OCI-LY1 (cell line): ENCODE data around the gene NRP1.

ENCODE experiments used
- H2AFZ ChIP-seq: fragments of 200-600 bp; sonication (generic), shearing (Covaris generic); 2 replicates; pipeline ENCODE4 v1.6.0; 2014; ENCODE audit warnings: antibody characterized with exemption, mild to moderate bottlenecking, low read length
- H3F3A ChIP-seq: fragments of 200-600 bp; sonication (generic), shearing (Covaris generic); 2 replicates; pipeline ENCODE4 v1.6.0; 2014; ENCODE audit warnings: mild to moderate bottlenecking, antibody characterized with exemption, low read length, moderate library complexity; ENCODE audit not compliant: insufficient read depth
- H3K27ac ChIP-seq: fragments of 200-600 bp; sonication (generic); 2 replicates; pipeline ENCODE4 v1.5.1; 2014; ENCODE audit warnings: low read length, mixed run types, mild to moderate bottlenecking, low read depth; ENCODE audit not compliant: poor library complexity, severe bottlenecking
- H3K27me3 ChIP-seq: fragments of 200-600 bp; sonication (generic); 2 replicates; pipeline ENCODE4 v1.6.0; 2014; ENCODE audit warnings: antibody characterized with exemption, mild to moderate bottlenecking, low read length, moderate library complexity; ENCODE audit not compliant: insufficient read depth
- H3K36me3 ChIP-seq: fragments of 200-600 bp; sonication (generic); 2 replicates; pipeline ENCODE4 v1.6.1; 2014; ENCODE audit warnings: mild to moderate bottlenecking, antibody characterized with exemption, low read length, moderate library complexity, mixed read lengths; ENCODE audit not compliant: insufficient read depth
- H3K4me1 ChIP-seq: fragments of 200-600 bp; sonication (generic); 2 replicates; pipeline ENCODE4 v1.5.1; 2014; ENCODE audit warnings: mild to moderate bottlenecking, low read length, moderate library complexity; ENCODE audit not compliant: insufficient read depth, severe bottlenecking
- H3K4me2 ChIP-seq: fragments of 200-600 bp; sonication (generic), shearing (Covaris generic); 2 replicates; pipeline ENCODE4 v1.6.1; 2014; ENCODE audit warnings: low read length
- H3K4me3 ChIP-seq: fragments of 200-600 bp; sonication (generic); 2 replicates; pipeline ENCODE4 v1.5.1; 2014; ENCODE audit warnings: low read length, low read depth, mild to moderate bottlenecking, mixed read lengths; ENCODE audit not compliant: poor library complexity, severe bottlenecking
- H3K79me2 ChIP-seq: fragments of 200-600 bp; shearing (Covaris generic); 2 replicates; pipeline ENCODE4 v1.6.1; 2016; ENCODE audit warnings: mixed run types, low read length, mixed read lengths; ENCODE audit not compliant: insufficient read depth
- H3K9ac ChIP-seq: fragments of 200-600 bp; sonication (generic), shearing (Covaris generic); 2 replicates; pipeline ENCODE4 v1.6.1; 2014; ENCODE audit warnings: mild to moderate bottlenecking, low read length, mixed read lengths
- H3K9me2 ChIP-seq: fragments of 200-600 bp; sonication (generic), shearing (Covaris generic); 2 replicates; pipeline ENCODE4 v1.6.1; 2014; ENCODE audit warnings: low read depth, mild to moderate bottlenecking, low read length, mixed read lengths
- H3K9me3 ChIP-seq: fragments of 200-600 bp; shearing (Covaris generic); 2 replicates; pipeline ENCODE4 v1.6.1; 2014; ENCODE audit warnings: low read length, mixed read lengths
- H4K20me1 ChIP-seq: fragments of 200-600 bp; sonication (generic), shearing (Covaris generic); 2 replicates; pipeline ENCODE4 v1.6.0; 2016; ENCODE audit warnings: mild to moderate bottlenecking, low read length; ENCODE audit not compliant: insufficient read depth
- EZH2 ChIP-seq: fragments of 200-600 bp; sonication (generic), shearing (Covaris generic); IDR thresholded peaks from 2 replicates; pipeline ENCODE4 v1.8.0; 2017; ENCODE audit warnings: borderline replicate concordance, mixed run types, mild to moderate bottlenecking, antibody characterized with exemption, low read length, moderate library complexity, mixed read lengths
- TF ChIP-seq, protein P1 (sequence below): fragments of 200-600 bp; sonication (generic), shearing (Covaris generic); IDR thresholded peaks from 2 replicates; pipeline ENCODE4 v1.5.1; 2017; ENCODE audit warnings: mild to moderate bottlenecking, antibody characterized with exemption, low read length, moderate library complexity, mixed read lengths

NRP1 gene

DNA sequence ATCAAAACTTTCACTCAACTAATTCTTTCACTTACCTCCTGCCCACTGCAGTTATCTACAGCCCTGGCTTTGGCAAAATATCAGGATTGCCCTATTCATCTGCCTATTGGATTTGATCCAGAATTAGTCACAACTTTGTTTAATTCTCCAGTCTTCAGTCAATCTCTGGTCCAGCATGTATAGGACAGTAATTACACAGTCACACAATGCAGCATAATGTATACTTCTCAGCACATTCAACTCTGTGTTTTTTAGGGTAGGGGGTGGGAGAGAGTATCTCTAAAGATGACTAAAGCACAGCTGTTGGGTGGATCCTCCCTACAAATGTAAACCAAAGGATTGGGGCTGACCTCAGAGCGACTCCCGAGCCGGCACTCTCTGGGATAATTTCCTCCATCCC lies 17.7 kb upstream of the NRP1 start:
- no peak overlapping the region for H3K27ac ChIP-seq
- no peaks in the 10 kb centered on the region for H3K4me1 ChIP-seq
- H3K79me2 ChIP-seq = no peaks in the 10 kb centered on the region
- H4K20me1 ChIP-seq = no peaks in the 10 kb centered on the region
- H3K4me2 ChIP-seq = no peak overlapping the region
- H2AFZ ChIP-seq = no peak overlapping the region
- no peaks in the 10 kb centered on the region for H3F3A ChIP-seq
- no peak overlapping the region for H3K4me3 ChIP-seq
- H3K9ac ChIP-seq = no peak overlapping the region
- H3K9me2 ChIP-seq = no peaks in the 10 kb centered on the region
- no peaks in the 10 kb centered on the region for H3K27me3 ChIP-seq
- no peaks in the 10 kb centered on the region for H3K36me3 ChIP-seq
- H3K9me3 ChIP-seq = no peaks in the 10 kb centered on the region
- TF ChIP-seq, protein P1, sequence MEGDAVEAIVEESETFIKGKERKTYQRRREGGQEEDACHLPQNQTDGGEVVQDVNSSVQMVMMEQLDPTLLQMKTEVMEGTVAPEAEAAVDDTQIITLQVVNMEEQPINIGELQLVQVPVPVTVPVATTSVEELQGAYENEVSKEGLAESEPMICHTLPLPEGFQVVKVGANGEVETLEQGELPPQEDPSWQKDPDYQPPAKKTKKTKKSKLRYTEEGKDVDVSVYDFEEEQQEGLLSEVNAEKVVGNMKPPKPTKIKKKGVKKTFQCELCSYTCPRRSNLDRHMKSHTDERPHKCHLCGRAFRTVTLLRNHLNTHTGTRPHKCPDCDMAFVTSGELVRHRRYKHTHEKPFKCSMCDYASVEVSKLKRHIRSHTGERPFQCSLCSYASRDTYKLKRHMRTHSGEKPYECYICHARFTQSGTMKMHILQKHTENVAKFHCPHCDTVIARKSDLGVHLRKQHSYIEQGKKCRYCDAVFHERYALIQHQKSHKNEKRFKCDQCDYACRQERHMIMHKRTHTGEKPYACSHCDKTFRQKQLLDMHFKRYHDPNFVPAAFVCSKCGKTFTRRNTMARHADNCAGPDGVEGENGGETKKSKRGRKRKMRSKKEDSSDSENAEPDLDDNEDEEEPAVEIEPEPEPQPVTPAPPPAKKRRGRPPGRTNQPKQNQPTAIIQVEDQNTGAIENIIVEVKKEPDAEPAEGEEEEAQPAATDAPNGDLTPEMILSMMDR = no peak
- TF ChIP-seq EZH2 = no peak

DNA sequence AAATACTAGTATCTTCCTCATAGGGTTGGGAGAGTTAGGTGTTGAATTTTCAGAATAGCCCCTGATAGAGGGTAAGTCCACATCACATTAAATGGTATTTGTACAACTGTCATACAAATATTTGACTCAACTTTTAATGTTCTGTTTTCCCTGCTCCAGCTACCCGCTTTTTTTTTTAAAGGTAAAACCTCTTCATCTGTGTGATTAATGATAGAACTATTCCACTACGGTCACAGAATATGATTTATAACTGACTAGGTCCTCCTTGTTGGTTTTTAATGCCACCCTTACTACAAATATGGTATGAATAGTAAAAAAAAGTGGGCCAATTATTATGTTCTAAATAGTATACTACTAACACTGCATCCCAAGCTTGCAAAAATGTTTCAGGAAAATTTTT lies 15.6 kb upstream of the NRP1 start:
- H3F3A ChIP-seq = no peaks in the 10 kb centered on the region
- H3K4me3 ChIP-seq = no peak overlapping the region
- H2AFZ ChIP-seq = no peak overlapping the region
- no peaks in the 10 kb centered on the region for H3K36me3 ChIP-seq
- no peaks in the 10 kb centered on the region for H4K20me1 ChIP-seq
- no peaks in the 10 kb centered on the region for H3K27me3 ChIP-seq
- no peaks in the 10 kb centered on the region for H3K79me2 ChIP-seq
- TF ChIP-seq, protein P1 = no peak
- no peak for TF ChIP-seq EZH2
- no peaks in the 10 kb centered on the region for H3K4me1 ChIP-seq
- no peak overlapping the region for H3K27ac ChIP-seq
- H3K9me3 ChIP-seq = no peaks in the 10 kb centered on the region
- H3K9ac ChIP-seq = no peak overlapping the region
- H3K4me2 ChIP-seq = no peak overlapping the region
- H3K9me2 ChIP-seq = no peaks in the 10 kb centered on the region

DNA sequence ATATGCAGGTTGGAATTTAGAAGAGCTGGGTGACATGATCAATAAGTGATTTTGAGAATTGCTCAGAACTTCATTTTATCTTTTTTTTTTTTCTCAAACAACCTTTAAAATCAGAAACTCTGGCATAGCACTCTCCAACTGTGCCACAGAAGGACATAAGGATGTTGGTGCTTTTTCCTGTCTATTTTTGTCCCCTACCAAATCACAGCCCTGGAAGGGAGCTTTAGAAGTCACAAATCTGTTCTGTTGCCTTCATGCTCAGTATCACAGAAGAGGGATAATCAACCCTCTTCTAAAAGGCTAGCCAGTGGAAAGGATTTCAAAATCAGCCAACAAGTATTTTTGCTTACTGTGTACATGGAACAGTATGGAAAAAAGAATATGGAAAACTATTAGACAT lies 14.8 kb upstream of the NRP1 start:
- Histone ChIP-seq H3K4me3 (no peak overlapping the region), H3K4me2 (no peak overlapping the region), H3F3A (no peaks in the 10 kb centered on the region), H2AFZ (no peak overlapping the region), H3K4me1 (no peaks in the 10 kb centered on the region), H3K36me3 (no peaks in the 10 kb centered on the region), H3K9ac (no peak overlapping the region), H3K79me2 (no peaks in the 10 kb centered on the region), H3K9me3 (no peaks in the 10 kb centered on the region), H4K20me1 (no peaks in the 10 kb centered on the region), H3K27ac (no peak overlapping the region), H3K9me2 (no peaks in the 10 kb centered on the region), H3K27me3 (no peaks in the 10 kb centered on the region)
- TF ChIP-seq EZH2 = no peak
- TF ChIP-seq, protein P1 = no peak
